Measurements from ENCODE around the gene ABCC10.
"Not testable (repeated sequence)": the region's sequence is repeated elsewhere in the genome, so short reads cannot be mapped to it uniquely, and the experiment has no call there.

ABCC10 gene, protein sequence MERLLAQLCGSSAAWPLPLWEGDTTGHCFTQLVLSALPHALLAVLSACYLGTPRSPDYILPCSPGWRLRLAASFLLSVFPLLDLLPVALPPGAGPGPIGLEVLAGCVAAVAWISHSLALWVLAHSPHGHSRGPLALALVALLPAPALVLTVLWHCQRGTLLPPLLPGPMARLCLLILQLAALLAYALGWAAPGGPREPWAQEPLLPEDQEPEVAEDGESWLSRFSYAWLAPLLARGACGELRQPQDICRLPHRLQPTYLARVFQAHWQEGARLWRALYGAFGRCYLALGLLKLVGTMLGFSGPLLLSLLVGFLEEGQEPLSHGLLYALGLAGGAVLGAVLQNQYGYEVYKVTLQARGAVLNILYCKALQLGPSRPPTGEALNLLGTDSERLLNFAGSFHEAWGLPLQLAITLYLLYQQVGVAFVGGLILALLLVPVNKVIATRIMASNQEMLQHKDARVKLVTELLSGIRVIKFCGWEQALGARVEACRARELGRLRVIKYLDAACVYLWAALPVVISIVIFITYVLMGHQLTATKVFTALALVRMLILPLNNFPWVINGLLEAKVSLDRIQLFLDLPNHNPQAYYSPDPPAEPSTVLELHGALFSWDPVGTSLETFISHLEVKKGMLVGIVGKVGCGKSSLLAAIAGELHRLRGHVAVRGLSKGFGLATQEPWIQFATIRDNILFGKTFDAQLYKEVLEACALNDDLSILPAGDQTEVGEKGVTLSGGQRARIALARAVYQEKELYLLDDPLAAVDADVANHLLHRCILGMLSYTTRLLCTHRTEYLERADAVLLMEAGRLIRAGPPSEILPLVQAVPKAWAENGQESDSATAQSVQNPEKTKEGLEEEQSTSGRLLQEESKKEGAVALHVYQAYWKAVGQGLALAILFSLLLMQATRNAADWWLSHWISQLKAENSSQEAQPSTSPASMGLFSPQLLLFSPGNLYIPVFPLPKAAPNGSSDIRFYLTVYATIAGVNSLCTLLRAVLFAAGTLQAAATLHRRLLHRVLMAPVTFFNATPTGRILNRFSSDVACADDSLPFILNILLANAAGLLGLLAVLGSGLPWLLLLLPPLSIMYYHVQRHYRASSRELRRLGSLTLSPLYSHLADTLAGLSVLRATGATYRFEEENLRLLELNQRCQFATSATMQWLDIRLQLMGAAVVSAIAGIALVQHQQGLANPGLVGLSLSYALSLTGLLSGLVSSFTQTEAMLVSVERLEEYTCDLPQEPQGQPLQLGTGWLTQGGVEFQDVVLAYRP (N-terminal part only)

DNA sequence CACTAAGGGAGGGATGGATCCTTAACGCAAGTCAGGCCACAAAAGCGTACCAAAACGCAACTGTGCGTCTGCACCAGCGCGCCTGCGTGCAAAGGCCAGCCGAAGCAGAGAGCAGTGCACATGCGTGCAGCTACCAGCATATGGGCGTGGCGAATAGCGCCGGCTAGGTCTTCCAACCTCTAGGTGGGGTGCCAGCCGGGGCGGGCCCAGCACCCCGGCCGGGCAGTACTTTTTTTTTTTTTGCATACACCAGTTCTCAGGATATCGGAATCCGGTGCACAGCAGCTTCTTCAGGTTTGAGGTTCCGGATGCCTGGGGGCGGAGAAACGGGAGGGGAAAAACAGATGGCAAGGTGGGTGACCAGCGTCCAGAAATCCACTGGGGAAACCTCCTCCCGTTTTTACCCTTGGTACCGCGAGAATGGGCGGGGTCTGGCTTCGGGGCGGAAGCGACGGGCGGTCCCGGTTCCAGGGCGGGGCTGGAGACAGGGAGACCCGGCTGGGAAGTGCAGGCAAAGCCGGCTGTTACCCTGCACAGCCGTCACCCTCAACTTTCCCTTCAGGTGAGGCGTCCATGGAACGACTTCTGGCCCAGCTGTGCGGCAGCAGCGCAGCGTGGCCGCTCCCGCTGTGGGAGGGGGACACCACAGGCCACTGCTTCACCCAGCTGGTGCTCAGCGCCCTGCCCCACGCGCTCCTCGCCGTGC lies at the start of gene ABCC10:
Gene ABCC10, plus strand, starts transcription at position 136 of the 706 bp plus-strand sequence. Its CDS starts 438 bp downstream, at position 574.
- Histone ChIP-seq H3K79me2 (ENCODE audit: insufficient read depth, low read length) (peaks cover 12% of the 10 kb centered on the region), H4K20me1 (ENCODE audit: insufficient read depth, low read length, poor library complexity, severe bottlenecking) (no peaks in the 10 kb centered on the region), H3K36me3 (ENCODE audit: insufficient read depth, low read length) (no peaks in the 10 kb centered on the region), H3K9ac (ENCODE audit: low read depth, low read length, poor library complexity, severe bottlenecking) (peak within 1 kb of the TSS; percentile 90), H3K4me1 (ENCODE audit: insufficient read depth, low read length, poor library complexity, severe bottlenecking) (peaks cover 13% of the 10 kb centered on the region), H3K9me3 (ENCODE audit: insufficient read depth, low read depth, low read length) (no peaks in the 10 kb centered on the region), H3K4me2 (ENCODE audit: low read depth, low read length, poor library complexity, severe bottlenecking) (peak within 1 kb of the TSS; percentile 96), H3K4me3 (ENCODE audit: low read length, poor library complexity, severe bottlenecking) (peak within 1 kb of the TSS; percentile 99), H3K9me2 (replicated peaks; ENCODE audit: low read depth, low read length) (no peaks in the 10 kb centered on the region), H2AFZ (ENCODE audit: low read length) (peak within 1 kb of the TSS; percentile 97), H3K27me3 (ENCODE audit: insufficient read depth, low read length, poor library complexity, severe bottlenecking) (no peaks in the 10 kb centered on the region), H3F3A (ENCODE audit: low read depth) (no peaks in the 10 kb centered on the region)
- no peak for TF ChIP-seq EZH2phosphoT487 (IDR thresholded peaks at IDR 0.05; ENCODE audit: borderline replicate concordance)
- TF ChIP-seq, protein P1, sequence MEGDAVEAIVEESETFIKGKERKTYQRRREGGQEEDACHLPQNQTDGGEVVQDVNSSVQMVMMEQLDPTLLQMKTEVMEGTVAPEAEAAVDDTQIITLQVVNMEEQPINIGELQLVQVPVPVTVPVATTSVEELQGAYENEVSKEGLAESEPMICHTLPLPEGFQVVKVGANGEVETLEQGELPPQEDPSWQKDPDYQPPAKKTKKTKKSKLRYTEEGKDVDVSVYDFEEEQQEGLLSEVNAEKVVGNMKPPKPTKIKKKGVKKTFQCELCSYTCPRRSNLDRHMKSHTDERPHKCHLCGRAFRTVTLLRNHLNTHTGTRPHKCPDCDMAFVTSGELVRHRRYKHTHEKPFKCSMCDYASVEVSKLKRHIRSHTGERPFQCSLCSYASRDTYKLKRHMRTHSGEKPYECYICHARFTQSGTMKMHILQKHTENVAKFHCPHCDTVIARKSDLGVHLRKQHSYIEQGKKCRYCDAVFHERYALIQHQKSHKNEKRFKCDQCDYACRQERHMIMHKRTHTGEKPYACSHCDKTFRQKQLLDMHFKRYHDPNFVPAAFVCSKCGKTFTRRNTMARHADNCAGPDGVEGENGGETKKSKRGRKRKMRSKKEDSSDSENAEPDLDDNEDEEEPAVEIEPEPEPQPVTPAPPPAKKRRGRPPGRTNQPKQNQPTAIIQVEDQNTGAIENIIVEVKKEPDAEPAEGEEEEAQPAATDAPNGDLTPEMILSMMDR (conservative IDR thresholded peaks at IDR 0.05; ENCODE audit: low read length) = peak; percentile 54

DNA sequence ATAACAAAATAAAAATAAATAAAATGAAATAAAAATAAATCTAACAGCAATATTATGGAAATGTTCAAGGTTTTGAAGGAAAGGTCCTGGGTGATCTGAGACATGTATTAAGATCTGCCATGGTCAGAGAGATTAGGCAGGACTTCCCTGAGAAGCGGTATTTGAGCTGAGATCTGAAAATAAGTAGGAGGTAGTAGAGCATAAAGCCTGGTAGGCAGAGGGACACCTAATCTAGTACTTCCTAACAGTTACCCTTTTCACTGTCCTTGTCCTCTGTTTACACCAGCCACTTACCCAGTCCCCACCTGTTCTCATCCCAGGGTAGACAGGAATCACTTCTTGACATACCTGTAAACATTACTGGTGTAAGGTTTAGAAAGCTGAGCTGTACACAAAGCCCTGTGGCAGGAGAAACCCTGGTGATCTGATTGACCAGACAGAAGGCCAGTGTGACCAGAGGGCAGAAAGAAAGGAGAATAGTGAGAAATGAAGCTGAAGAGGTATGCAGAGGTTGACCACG lies 49.6 kb upstream of the ABCC10 start:
- no peak overlapping the region for H3K4me2 ChIP-seq (ENCODE audit: low read depth, low read length, poor library complexity, severe bottlenecking)
- no peak overlapping the region for H3K4me3 ChIP-seq (ENCODE audit: low read length, poor library complexity, severe bottlenecking)
- TF ChIP-seq, protein P1 (conservative IDR thresholded peaks at IDR 0.05; ENCODE audit: low read length) = no peak
- no peak for TF ChIP-seq EZH2phosphoT487 (IDR thresholded peaks at IDR 0.05; ENCODE audit: borderline replicate concordance)
- no peaks in the 10 kb centered on the region for H3K9me2 ChIP-seq (replicated peaks; ENCODE audit: low read depth, low read length)
- peaks cover 59% of the 10 kb centered on the region for H3K27me3 ChIP-seq (ENCODE audit: insufficient read depth, low read length, poor library complexity, severe bottlenecking)
- no peak overlapping the region for H2AFZ ChIP-seq (ENCODE audit: low read length)
- no peaks in the 10 kb centered on the region for H3K79me2 ChIP-seq (ENCODE audit: insufficient read depth, low read length)
- no peaks in the 10 kb centered on the region for H3F3A ChIP-seq (ENCODE audit: low read depth)
- no peaks in the 10 kb centered on the region for H3K36me3 ChIP-seq (ENCODE audit: insufficient read depth, low read length)
- H3K4me1 ChIP-seq (ENCODE audit: insufficient read depth, low read length, poor library complexity, severe bottlenecking) = no peaks in the 10 kb centered on the region
- H3K9me3 ChIP-seq (ENCODE audit: insufficient read depth, low read depth, low read length) = no peaks in the 10 kb centered on the region
- no peak overlapping the region for H3K9ac ChIP-seq (ENCODE audit: low read depth, low read length, poor library complexity, severe bottlenecking)
- no peaks in the 10 kb centered on the region for H4K20me1 ChIP-seq (ENCODE audit: insufficient read depth, low read length, poor library complexity, severe bottlenecking)

DNA sequence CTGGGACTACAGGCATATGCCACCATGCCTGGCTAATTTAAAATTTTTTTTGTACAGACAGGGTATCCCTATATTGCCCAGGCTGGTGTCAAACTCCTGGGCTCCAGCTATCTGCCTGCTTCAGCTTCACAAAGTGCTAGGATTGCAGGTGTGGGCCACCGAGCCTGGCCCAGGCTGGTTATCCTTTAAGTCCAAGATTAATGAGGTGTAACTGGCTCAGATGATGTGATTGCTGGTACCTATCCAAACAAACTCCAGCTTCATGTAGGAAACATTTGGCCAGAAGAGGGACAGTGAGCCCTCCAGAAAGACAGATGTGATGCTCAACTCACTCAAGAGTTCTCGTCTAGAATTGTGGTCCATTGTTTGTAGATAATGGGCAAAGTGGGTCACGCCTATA lies 48.7 kb upstream of the ABCC10 start:
- no peaks in the 10 kb centered on the region for H3K9me2 ChIP-seq (replicated peaks; ENCODE audit: low read depth, low read length)
- H3F3A ChIP-seq (ENCODE audit: low read depth) = no peaks in the 10 kb centered on the region

DNA sequence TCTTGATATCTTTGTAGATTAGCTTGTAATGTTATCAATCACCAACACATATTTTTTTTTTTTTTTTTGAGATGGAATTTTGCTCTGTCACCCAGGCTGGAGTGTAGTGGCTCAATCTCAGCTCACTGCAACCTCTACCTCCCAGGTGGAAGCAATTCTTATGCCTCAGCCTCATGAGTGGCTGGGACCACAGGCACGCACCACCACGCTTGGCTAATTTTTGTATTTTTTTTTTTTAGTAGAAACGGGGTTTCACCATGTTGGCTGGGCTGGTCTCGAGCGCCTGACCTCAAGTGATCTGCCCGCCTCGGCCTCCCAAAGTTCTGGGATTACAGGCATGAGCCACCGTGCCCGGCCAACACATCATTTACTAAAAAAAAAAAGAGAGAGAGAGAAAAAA lies 46.5 kb upstream of the ABCC10 start:
- peaks cover 75% of the 10 kb centered on the region for H3K27me3 ChIP-seq (ENCODE audit: insufficient read depth, low read length, poor library complexity, severe bottlenecking)
- not testable (repeated sequence) for H3K4me2 ChIP-seq (ENCODE audit: low read depth, low read length, poor library complexity, severe bottlenecking); H3F3A ChIP-seq (ENCODE audit: low read depth)

More for the DNA sequence above, 48.7 kb upstream of the ABCC10 start:
- Histone ChIP-seq H3K4me2 (ENCODE audit: low read depth, low read length, poor library complexity, severe bottlenecking) (no peak overlapping the region), H4K20me1 (ENCODE audit: insufficient read depth, low read length, poor library complexity, severe bottlenecking) (no peaks in the 10 kb centered on the region), H3K4me1 (ENCODE audit: insufficient read depth, low read length, poor library complexity, severe bottlenecking) (peaks cover 5% of the 10 kb centered on the region), H3K27me3 (ENCODE audit: insufficient read depth, low read length, poor library complexity, severe bottlenecking) (peaks cover 62% of the 10 kb centered on the region), H3K36me3 (ENCODE audit: insufficient read depth, low read length) (no peaks in the 10 kb centered on the region), H2AFZ (ENCODE audit: low read length) (no peak overlapping the region), H3K9ac (ENCODE audit: low read depth, low read length, poor library complexity, severe bottlenecking) (no peak overlapping the region), H3K9me3 (ENCODE audit: insufficient read depth, low read depth, low read length) (no peaks in the 10 kb centered on the region), H3K79me2 (ENCODE audit: insufficient read depth, low read length) (no peaks in the 10 kb centered on the region), H3K4me3 (ENCODE audit: low read length, poor library complexity, severe bottlenecking) (no peak overlapping the region)
- TF ChIP-seq, protein P1 (conservative IDR thresholded peaks at IDR 0.05; ENCODE audit: low read length) = no peak
- TF ChIP-seq EZH2phosphoT487 (IDR thresholded peaks at IDR 0.05; ENCODE audit: borderline replicate concordance) = no peak

More for the DNA sequence above, 46.5 kb upstream of the ABCC10 start:
- not testable (repeated sequence) for H3K4me3 ChIP-seq (ENCODE audit: low read length, poor library complexity, severe bottlenecking); H3K9me3 ChIP-seq (ENCODE audit: insufficient read depth, low read depth, low read length); H3K9ac ChIP-seq (ENCODE audit: low read depth, low read length, poor library complexity, severe bottlenecking); H2AFZ ChIP-seq (ENCODE audit: low read length); H3K36me3 ChIP-seq (ENCODE audit: insufficient read depth, low read length); H3K4me1 ChIP-seq (ENCODE audit: insufficient read depth, low read length, poor library complexity, severe bottlenecking); H3K9me2 ChIP-seq (replicated peaks; ENCODE audit: low read depth, low read length); H3K79me2 ChIP-seq (ENCODE audit: insufficient read depth, low read length); H4K20me1 ChIP-seq (ENCODE audit: insufficient read depth, low read length, poor library complexity, severe bottlenecking)
